NCI-H1417 treated with DMSO at 0.1 percent for 48 hours (cell line): ENCODE data around the gene ARHGAP6.
"Not testable (repeated sequence)": the region's sequence is repeated elsewhere in the genome, so short reads cannot be mapped to it uniquely, and the experiment has no call there.

Source experiments
- DNase-seq: peaks from one replicate; lab custom pipeline; 2025; lab: John Stamatoyannopoulos, UW

ARHGAP6 gene

DNA sequence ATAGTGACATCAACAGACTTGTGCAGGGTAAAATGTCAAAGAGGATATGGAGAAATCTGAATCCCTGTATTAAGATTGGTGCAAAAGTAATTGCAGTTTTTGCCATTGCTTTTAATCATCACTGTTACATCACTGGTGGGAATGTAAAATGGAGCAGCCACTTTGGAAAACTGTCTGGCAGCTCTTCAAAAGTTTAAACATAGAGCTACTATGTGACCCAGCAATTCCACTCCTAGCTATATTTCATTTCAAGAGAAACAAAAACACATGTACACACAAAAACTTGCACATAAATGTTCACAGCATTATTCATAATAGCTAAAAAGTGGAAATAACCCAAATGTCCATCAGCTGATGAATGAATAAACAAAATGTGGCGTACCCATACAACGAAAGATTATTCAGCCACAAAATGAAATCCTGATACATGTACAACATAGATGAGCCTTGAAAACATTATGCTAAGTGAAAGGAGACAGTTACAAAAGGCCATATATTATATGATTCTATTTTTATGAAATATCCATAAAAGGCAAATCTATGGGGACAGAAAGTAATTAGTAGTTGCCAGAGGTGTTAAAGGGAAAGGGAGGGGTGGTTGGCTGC lies 266.1 kb downstream of the ARHGAP6 start:
- no peak for DNase-seq

DNA sequence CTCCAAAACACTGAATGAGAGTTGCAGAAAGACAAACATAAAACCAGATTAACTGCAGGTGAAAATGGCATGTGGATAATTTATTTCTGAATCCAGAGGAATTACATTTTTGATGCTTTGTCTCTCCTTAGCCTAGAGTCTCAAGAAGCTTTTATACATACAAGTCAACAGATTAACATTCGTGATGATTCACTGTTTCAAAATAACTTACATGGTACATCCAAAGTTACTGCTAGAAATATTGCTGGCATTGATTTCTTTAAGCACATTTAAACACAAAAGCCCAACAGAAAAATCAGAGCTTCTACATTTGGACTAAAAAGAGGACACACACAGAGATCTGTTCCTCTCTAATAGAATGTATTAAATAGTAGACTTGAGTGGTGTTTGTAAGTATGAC lies 266.9 kb downstream of the ARHGAP6 start:
- no peak for DNase-seq

DNA sequence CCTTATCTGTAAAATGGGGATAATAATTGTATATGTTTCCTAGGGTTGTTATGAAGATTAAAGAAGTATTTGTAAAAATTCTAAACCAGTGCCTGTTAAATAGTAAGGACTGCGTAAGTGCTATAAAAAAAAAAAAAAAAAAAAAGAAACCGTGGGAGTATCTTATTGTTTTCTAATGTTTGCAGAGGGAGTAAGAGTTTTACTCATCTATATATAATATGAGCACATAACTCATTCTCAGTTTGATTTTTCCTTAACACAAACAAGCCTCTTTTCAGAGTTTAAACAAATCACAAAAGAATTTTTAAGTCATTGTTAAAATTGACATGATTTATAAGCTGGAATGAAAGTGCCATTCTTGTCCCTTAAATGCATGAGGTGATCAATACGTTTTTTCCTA lies 267.6 kb downstream of the ARHGAP6 start:
- DNase-seq: no peak

DNA sequence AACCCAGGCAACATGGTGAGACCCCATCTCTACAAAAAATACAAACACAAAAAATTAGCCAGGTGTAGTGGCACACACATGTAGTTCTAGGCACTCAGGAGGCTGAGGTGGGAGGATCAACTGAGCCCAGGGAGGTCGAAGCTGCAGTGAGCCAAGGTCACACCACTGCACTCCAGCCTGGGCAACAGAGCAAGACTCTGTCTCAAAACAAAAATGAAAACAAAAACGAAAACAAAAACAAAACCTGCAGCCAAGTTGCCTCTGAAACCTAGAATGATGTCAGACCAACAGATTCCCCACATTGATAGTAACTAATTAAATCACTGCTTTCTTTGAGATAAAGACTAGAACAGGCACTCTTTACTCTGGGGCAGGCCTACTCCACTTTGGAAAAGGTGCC lies 268.0 kb downstream of the ARHGAP6 start:
- no peak for DNase-seq

DNA sequence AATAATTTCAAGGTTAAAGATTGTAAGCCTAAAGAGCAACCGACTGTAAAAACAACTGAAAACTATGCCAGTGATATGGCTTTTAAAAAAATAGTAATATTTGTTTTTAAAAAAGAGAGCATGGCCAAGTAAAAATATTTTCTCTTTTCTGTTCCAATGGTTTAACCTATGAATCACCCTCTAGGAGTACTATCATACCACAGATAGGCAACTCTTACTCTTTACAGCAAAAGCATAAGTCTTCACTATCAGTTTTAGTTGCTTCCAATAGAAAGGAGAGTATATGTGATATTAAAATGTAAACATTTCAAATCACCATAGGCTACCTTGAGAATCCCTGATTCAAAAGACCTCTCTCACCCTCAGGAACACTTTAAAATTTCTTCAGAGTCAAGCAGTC lies 269.9 kb downstream of the ARHGAP6 start:
- no peak for DNase-seq

DNA sequence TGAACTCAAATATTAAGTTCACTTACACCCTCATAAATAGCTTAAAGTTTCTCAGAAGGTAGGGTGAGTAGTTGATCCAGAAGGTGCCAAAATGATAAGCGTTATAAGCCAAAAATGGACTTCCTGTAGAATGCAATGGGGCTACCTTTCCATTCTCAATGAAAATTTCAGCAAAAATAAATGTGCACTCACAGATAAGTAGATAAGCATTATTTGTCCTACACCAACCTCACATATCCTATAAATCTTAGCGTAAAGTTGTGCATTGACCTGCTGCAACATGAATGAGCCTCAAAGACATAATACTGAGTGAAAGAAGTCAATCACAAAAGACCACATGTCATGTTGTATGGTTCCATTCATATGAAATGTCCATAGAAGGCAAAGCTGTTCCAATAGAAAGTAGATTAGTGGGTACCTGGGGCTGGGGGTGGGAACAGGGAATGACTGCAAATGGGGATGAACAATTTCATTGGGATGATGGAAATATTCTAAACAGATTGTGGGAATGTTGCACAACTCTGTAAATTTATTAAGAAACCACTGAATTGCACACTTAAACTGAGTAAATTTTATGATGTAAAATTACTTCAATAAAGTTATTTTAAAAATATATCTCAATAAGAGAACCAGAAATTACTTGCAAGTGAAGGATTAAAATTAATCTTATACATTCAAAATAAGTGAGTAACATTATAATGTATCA lies 271.6 kb downstream of the ARHGAP6 start:
- no peak for DNase-seq

DNA sequence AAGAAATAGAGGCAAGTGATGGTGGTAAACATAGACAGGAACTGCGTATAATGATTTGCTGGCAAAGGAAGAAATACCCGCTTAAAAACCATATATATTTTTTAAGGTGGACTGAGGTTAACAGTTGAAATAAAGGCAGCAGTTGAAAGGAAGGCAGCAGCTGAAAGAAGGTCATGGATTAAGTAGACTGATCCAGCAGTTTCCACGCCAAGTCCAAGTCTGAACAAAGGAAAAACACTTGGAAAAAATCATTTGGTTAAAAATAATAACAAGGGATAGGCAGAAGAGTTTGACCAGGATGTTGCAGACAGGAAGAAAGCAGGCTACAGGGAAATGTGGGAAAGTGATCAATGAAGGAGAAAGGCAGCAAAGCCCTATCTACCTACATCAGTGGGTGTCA lies 278.9 kb downstream of the ARHGAP6 start:
- no peak for DNase-seq

DNA sequence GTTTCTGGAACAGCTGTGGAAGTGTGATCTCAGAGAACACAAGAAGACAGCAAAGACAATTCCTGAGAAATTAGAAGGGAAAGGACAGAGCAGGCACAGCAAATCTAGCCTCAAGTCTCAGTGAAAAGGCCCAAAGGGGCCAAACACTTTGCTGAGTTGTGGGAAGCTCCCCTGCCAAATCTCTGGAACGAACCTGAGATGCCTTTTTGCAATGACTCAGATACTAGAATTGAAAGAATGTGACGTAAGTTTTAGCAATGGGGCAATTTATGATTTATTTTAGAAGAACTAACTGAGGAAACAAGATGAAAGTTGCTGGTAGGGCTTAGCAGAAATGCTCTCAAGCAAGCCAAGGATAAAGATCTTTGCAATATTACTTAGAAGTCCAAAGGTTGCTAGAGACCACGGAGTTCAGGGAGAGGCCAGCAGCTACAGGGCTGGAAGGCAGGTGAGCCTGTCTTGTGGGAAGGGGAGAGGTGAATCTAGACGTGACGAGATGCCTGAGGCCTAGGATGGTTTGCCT lies 279.7 kb downstream of the ARHGAP6 start:
- no peak for DNase-seq

DNA sequence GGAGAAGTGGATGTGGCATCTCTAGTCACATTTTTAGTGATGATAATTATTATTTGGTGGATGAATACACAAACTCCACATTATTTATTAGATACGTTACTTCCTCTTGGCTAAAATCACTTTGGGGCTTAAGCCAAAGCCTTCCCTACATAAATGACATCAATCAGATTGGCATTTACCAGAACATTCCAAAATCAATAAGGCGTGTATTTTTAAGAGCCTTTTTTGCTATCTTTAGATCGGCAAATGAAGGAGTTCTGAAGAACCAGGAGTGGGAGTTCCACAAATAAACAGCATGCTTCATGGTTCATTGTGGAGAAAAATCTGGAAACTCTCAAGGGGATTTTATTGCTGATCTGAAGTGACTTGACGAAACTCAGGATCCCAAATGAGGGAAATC lies 282.8 kb downstream of the ARHGAP6 start:
- no peak for DNase-seq

DNA sequence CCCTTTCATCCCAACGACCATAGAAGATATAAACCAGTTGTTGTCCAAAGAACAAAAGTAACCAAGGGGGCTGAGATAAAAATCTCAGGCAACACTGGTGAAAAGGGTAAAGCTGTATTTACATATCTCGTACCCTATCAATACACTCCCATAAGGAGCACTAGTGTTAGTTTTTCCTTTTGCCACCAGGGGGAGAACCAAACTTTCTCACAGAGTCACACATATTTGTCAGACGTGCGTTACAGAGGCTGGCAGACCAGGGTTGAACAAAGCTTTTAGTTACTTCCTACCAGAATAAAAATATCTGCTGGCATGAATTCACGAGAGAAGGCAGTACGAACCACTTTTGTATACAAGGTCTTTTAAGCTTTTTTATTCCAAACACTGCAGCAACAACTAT lies 284.3 kb downstream of the ARHGAP6 start:
- DNase-seq: no peak

DNA sequence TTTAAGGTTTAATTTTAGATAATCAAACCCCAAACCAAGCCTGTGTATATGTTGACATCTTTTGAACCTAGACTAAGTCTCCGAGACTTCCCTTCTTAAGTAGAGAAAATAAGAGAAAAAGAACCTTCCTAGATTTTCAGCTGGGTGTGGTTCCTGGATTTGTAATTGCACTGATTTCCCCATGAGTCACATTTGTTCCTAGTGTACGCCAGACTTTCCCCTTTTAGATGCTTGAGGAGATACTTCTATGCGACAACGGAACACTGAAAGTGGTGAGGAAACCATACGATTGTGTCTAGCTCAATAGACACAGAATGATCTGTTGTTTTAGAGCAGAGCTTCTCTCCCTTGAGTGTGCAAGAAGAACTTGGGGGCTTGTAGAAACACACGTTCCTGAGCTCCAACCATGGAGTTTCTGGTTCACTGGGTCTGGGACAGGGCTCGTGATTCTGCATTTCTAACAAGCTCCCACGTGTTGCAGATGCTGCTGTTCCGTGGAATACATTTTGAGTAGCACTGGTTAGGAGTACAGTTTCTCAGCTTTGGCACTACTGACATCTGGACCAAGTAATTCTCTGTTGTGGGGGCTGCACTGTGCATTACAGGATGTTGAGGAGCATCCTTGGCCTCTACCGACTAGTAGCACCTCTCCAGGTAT lies 285.4 kb downstream of the ARHGAP6 start:
- no peak for DNase-seq

DNA sequence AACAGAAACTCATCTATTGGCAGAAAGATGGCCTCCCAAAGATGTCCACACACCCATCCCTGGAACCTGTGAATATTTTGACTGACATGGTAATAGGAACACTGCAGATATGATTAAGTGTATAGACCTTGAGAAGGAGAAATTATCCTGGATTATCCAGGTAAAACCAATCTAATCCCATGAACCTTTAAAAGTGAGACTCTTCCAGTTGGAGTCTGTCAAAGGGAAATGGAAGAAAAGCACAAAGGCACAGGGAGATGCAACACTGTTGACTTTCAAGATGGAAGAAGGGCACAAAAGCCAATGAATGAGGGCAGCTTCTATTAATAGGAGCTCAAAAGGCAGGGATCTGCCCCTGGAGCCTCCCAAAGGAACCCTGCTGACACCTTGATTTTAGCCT lies 289.6 kb downstream of the ARHGAP6 start:
- no peak for DNase-seq

DNA sequence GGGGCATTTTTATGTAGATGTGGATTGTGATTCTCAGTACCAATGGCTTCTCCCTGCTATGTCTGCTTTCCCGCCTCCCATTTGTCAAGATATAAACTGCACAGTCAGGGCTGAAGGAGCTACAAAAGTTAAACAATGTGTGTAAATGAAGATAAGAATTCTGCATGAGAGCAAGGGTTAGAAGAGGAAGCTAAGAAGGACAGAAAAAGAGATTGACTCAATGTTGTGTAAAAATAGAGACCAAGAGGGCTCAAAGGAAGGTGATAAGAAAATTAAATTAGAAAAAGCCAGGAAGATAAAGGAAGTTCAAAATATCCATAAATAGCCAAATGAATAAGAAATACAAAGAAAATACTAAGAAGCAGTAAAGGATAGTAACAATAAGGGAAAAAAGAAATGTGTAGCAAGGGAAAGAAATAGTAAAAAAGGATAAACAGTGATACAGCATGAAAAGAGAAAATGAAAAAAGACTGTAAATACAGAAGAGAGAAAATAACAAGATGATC lies 290.1 kb downstream of the ARHGAP6 start:
- DNase-seq: no peak

DNA sequence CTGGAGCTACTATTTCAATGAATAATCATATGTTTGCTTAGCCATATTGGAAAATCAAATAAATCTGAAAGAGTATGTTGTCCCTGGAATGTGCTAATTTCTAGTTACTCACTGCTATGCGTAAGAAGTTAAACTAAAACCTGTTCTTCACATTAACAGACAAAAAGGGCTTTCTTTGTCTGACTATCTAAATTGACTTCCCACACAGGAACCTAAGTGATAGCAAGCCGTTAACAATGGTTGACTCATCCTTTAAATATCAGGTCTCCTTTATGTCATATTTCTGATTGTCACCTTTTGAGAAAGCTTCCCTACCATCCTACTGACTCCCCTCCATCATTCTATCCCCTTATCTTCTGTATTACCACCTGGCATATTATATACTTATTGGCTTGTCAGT lies 291.1 kb downstream of the ARHGAP6 start:
- no peak for DNase-seq

DNA sequence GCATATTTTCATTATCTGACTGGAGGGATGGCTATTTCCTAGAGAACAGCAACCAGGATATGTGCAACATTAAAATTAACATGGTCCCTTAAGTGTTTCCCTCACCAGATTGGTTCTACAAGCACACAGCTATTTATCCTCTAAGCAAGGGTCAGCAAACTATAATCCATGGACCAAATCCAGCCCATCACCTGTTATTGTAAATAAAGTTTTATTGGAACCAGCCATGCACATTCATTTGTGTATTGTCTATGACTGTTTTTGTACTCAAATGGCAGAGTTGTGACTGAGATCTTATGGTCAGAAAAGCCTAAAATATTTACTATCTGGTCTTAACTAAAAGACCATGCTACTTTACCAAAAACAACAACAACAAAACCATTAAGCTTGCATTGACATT lies 294.6 kb downstream of the ARHGAP6 start:
- no peak for DNase-seq

DNA sequence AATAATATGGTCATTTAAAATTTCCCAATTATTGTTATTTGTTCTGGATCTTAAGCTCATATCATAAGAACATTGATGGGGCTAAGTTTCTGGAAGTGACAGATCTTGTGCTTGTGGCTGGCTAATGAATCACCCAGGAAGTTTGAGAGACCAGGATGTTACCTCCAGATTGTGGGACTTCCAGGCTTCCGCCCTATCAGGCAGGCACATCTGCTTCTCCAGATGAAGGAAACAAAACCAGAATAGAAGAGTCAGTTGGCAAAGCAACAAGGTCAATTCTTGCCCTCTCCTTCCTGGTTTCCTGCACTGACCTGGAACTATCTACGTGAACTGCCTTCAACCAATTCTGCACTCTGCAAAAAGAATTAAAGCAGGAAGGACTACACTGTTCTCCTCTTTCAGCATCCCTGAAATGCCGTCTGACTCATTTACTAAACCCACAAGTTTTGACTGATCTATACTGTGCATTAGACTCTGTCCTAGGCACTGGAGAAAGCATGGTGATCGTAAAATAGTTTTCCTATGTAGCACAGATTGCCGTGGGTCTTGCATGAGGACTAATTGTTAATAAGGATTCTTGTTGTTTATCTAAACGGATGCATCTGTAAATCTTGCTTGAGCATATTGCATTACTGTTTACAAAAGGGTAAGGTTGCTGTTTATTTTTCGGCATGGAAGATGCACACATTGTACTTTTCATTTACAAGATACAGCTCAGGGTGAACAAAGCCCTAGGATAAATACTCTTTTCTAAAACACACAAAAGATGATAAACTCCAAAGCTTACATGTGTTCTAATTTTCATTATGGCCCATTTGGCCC lies 297.9 kb downstream of the ARHGAP6 start:
- no peak for DNase-seq

DNA sequence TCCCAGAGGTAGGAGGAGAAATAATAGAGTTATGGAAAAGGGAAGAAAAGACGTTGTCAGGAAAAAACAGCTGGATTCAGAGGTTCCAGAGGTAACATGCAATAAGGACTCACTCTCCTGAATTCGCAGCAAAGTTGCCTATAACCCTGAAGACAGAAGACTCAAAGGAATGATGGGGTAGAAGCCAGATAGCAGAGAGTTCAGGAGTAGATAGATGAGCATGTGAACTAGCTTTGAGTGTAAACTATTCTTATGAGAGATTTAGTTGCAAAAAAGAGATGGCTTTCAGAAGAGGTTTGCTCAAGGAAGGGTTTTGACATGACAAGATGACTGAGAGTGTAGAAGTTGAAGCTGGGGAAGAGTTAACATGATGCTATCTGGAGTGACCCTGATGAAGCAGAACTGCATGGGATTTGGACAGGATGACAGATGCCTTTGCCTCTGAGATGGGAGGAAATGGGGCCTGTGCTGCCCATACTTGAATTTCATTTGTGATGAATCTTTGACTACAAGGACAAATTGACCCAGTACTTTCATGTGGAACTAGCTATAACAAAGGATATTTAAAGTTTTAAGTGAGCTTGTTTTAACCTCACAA lies 298.6 kb downstream of the ARHGAP6 start:
- DNase-seq: no peak

DNA sequence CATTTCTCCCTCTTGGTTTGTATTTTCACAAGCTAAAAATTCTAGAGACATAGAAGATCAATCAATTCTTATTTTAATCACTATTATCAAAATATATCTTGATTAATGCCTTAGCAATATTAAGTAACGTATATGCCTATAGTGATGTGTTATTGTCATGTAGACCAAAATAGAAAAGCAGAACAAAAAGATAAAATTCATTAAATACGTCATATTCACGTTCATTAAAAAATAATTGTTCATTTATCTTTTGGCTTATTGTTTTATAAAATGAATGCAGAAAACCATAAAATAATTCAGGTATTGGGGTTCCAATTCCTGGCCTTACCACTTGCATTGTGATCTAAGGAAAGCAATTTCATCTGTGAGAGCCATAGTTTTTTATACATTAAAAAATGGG lies 300.3 kb downstream of the ARHGAP6 start:
- no peak for DNase-seq

DNA sequence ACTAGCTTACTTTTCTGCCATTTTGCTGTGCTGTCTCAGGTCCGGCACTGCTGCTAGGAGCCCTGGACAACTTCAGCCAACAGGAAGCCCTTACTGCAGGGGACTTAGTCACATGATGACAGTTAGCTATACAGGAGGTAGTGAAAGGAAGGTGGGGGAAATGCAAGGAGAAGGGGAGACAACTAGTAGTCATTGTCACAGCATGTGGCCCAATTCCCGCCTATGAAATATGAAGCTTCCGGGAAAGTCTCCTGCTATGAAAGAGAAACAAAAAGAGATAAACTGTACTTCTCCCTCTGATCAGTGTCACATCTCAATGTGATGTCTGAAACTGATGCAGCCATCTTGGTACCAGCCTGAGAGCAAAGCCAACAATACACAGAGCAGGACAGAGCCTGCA lies 300.9 kb downstream of the ARHGAP6 start:
- no peak for DNase-seq

DNA sequence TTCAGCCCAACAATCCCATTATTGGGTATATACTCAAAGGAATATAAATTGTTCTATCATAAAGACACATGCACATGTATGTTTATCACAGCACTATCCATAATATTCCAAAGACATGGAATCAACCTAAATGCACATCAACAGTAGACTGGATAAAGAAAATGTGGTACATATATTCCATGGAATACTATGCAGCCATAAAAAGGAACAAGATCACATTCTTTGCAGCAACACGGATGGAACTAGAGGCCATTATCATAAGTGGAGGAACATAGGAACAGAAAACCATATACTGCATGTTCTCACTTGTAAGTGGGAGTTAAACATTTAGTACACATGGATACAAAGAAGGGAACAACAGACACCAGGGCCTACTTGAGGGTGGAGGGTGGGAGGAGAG lies 301.9 kb downstream of the ARHGAP6 start:
- not testable (repeated sequence) for DNase-seq

DNA sequence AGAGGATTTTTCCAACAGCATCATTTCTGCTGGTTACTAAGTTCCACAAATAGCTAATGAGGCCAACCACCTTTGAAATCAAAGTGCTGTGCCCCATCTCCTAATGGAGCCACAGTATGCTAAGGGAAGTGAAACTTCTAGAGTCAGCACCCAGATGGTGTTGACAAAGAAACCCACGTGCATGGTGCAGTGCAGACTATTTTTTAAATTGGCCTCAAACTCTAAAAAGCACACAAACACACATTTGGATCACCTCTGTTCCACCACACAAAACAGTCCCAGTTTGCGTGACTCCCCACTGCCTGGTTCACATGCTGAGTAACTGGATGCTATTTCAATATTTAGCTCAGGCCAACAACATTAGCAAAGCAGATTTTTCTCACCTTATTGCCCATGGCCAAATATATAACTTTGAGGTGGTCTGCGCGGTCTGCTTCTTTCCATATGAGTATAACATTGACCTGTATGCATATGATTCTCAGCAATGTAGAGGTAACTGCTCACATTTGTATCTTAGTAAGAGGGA lies 302.6 kb downstream of the ARHGAP6 start:
- no peak for DNase-seq

DNA sequence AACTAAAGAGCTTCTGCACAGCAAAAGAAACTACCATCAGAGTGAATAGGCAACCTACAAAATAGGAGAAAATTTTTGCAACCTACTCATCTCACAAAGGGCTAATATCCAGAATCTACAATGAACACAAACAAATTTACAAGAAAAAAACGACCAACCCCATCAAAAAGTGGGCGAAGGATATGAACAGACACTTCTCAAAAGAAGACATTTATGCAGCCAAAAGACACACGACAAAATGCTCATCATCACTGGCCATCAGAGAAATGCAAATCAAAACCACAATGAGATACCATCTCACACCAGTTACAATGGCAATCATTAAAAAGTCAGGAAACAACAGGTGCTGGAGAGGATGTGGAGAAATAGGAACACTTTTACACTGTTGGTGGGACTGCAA lies 304.1 kb downstream of the ARHGAP6 start:
- not testable (repeated sequence) for DNase-seq
